Bronchial epithelial cell (primary cell): ENCODE data around the gene GNB1L. TPM values are rescaled to one million over a fixed set of nuclear protein-coding genes. Genes with fewer than 3 reads are reported as not detected.

Experiments used
- DNase-seq: peaks from one replicate; pipeline ENCODE4 v3.0.0-alpha.2; 2010; ENCODE audit warnings: low read depth
- FAIRE-seq: peaks from 2 replicates; lab custom pipeline; 2011; peaks lifted over from hg19 to GRCh38; lab: Jason Lieb, UNC
- H3K27me3 ChIP-seq: 2 replicates; pipeline ENCODE4 v1.5.1; 2011; ENCODE audit warnings: low read length; ENCODE audit not compliant: control insufficient read depth, insufficient read depth
- H3K36me3 ChIP-seq: 2 replicates; pipeline ENCODE4 v1.5.1; 2011; ENCODE audit warnings: low read length; ENCODE audit not compliant: control insufficient read depth, insufficient read depth
- H3K4me3 ChIP-seq: 2 replicates; pipeline ENCODE4 v1.5.1; 2011; ENCODE audit warnings: mild to moderate bottlenecking, low read depth, low read length, control low read depth
- total RNA-seq: library from RNA; depleted of rRNA; stranded (reverse); fragments of >200 nt; gene quantifications from 2 replicates; pipeline ENCODE4 v1.2.1, GENCODE V29; 2014
- TF ChIP-seq, protein P1 (sequence below): IDR thresholded peaks from 2 replicates; pipeline ENCODE4 v1.5.1; 2011; ENCODE audit warnings: mild to moderate bottlenecking, moderate library complexity, low read length, control low read depth, inconsistent platforms; ENCODE audit not compliant: insufficient read depth, severe bottlenecking

GNB1L gene
- total RNA-seq, 1 donor from 2014 or later: 7.6 TPM

DNA sequence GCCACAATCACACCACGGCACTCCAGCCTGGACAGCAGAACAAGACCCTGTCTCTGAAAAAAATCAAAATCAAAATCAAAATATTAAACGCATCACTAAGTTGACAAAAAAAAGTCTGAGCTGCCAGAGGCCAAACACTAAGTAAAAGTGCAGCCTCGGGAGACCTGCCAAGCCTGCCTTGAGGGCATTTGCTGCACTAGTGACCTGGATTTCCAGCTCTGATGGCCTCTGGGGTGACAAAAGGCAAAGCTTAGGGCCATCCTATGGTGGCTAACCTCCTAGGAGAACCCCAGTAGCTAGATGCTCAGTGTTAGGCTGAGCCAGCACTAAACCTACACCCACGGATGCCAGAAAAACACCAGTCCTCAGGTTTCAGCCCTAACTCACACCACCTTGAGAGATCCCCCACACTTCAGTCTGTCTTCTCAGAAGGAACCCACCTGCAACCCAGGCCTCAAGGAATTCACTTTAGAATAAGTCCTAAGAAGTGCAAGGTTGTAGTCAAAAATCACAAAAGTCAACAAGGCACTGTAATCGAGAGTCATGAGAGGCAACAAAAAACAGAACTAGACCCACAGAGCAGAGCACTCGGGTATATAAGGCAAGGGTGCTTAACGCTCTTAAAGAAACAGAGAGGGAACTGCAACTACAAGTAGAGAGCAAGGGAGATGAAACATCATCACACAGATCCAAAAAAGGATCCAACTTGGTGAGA, 28.6 kb downstream of the GNB1L start:
- no peaks in the 10 kb centered on the region for H3K27me3 ChIP-seq
- H3K4me3 ChIP-seq: no peak overlapping the region
- FAIRE-seq: no peak
- TF ChIP-seq, protein P1, sequence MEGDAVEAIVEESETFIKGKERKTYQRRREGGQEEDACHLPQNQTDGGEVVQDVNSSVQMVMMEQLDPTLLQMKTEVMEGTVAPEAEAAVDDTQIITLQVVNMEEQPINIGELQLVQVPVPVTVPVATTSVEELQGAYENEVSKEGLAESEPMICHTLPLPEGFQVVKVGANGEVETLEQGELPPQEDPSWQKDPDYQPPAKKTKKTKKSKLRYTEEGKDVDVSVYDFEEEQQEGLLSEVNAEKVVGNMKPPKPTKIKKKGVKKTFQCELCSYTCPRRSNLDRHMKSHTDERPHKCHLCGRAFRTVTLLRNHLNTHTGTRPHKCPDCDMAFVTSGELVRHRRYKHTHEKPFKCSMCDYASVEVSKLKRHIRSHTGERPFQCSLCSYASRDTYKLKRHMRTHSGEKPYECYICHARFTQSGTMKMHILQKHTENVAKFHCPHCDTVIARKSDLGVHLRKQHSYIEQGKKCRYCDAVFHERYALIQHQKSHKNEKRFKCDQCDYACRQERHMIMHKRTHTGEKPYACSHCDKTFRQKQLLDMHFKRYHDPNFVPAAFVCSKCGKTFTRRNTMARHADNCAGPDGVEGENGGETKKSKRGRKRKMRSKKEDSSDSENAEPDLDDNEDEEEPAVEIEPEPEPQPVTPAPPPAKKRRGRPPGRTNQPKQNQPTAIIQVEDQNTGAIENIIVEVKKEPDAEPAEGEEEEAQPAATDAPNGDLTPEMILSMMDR: no peak
- DNase-seq: no peak
- H3K36me3 ChIP-seq: no peaks in the 10 kb centered on the region

DNA sequence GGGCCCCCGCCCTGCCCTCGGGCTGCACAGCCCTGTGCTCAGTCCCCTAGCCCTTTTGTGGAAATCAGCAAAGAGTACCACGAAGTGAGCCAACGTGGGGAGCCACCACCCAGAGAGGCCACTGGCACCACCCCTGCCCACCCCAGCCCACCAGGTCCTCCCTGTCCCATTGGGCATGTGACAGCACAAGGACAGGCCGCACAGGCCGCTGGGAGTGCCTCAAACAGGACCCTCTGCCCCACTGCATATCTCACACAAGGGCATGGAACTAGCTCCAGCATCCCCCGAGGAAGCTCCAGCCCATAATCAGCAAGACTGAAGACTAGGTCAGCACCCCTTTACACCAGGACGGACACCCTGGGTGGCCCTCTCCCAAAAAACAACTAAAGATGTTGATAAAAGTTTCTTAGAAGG, 29.7 kb downstream of the GNB1L start:
- FAIRE-seq (no peak), DNase-seq (no peak)
- Histone ChIP-seq H3K4me3 (no peak overlapping the region), H3K27me3 (no peaks in the 10 kb centered on the region), H3K36me3 (no peaks in the 10 kb centered on the region)
- TF ChIP-seq, protein P1: no peak

DNA sequence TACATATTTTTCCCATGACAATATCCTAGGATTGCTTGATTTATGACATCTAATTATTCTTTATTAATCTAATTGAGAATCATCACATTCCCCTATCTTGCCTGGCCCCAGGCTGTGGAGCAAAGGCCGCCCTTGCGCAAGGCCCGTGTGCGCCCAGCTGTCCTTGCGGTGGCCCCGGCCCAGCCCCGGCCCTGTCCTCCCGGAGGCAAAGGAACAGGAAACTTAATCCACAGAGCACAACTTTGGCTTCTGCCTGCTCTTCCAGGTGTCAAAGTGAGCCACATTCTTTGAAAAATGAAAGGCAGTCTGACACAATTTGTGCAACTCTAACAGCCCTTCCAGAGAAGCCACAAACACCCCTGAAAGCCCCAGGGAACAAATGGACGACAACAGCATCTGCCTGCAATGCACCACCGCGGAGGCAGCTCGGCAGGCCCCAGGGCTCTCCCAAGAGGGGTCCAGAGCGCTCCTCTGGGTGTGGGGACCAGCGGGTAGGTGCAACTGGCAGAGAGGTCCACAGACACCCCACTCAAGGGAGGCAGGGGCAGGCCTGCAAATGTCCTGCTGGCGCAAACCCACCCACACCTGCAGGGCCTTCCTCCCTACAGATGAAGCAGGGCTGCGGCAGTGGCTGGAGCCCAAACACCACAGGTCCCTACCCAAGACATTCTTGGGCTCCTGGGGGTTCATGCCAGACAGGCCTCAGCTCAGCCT, 30.3 kb downstream of the GNB1L start:
- H3K4me3 ChIP-seq: no peak overlapping the region
- TF ChIP-seq, protein P1: no peak
- no peaks in the 10 kb centered on the region for H3K27me3 ChIP-seq
- H3K36me3 ChIP-seq: no peaks in the 10 kb centered on the region
- FAIRE-seq: no peak
- no peak for DNase-seq

DNA sequence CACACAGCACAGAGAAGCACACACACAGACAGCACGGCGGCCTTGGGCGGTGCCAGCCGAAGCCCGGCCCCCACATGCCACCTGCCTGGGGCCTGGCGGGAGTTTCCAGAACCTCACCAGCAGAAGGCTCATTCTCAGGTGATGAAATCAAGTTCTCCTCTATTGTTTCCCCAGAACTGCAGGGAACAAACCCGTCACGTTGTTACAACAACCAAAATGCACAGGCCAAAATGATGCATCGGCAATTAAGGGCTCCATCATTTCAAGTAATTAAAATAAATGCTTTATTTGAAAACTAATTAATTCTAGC, 30.8 kb downstream of the GNB1L start:
- TF ChIP-seq, protein P1: no peak
- no peak for FAIRE-seq
- H3K4me3 ChIP-seq: no peak overlapping the region
- H3K27me3 ChIP-seq: no peaks in the 10 kb centered on the region
- peak; percentile 62 for DNase-seq
- no peaks in the 10 kb centered on the region for H3K36me3 ChIP-seq

DNA sequence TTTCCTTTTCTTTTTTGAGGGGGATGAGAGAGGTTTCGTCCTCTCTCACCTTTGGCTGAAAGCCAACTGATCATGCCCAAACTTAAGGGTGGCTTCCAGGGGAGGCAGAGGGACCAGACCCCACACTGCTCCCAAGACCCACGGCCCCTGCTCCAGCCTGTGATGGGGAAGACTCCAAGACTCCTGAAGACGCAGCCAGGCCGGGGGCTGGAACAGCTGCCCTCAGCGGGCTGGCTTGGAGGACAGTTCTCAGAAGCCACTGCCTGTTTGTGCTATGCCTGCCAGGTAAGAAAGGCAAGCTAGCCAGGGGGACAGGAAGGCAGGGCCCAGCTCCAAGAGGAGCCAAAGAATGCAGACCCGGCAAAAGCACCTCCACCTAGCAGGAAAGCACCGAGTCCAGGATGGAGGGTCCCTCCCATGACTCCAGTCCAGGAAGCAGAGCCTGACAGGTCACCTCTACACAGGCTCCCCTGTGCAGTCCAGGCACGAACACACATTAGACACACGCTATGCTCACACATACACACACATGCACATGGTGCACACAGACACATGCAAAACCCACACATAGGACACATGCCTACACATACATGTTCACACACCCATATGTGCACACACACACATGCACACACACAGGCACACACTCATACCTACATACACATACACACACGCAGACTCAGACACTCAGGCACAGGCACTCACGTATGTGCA, 31.3 kb downstream of the GNB1L start:
- no peak for DNase-seq
- TF ChIP-seq, protein P1: no peak
- Histone ChIP-seq H3K4me3 (no peak overlapping the region), H3K27me3 (no peaks in the 10 kb centered on the region), H3K36me3 (no peaks in the 10 kb centered on the region)
- peak; percentile 90 for FAIRE-seq
